Activated naive CD8-positive, alpha-beta T cell treated with anti-CD3 and anti-CD28 coated beads, Interleukin-2, amount 50 U/mL, for 24 hours (primary cell): ENCODE measurements around the gene CDK11A.
"Not testable (repeated sequence)": the region's sequence is repeated elsewhere in the genome, so short reads cannot be mapped to it uniquely, and the experiment has no call there.

Experiments
- ATAC-seq: fragments of 150-1000 bp; cut with Tn5 transposase; one replicate; pipeline ENCODE4 v1.10.0; 2021
- DNase-seq: peaks from one replicate; pipeline ENCODE4 v3.0.0; 2021
- H3K27ac Mint-ChIP-seq: one replicate; pipeline ENCODE4 v1.8.0; 2021; ENCODE audit warnings: mild to moderate bottlenecking, mixed read lengths
- H3K27me3 Mint-ChIP-seq: one replicate; pipeline ENCODE4 v1.8.0; 2021; ENCODE audit warnings: mixed read lengths
- H3K36me3 Mint-ChIP-seq: one replicate; pipeline ENCODE4 v1.8.0; 2021; ENCODE audit warnings: low read depth, mixed read lengths
- H3K4me1 Mint-ChIP-seq: one replicate; pipeline ENCODE4 v1.8.0; 2021; ENCODE audit warnings: mixed read lengths
- H3K4me3 Mint-ChIP-seq: one replicate; pipeline ENCODE4 v1.8.0; 2021; ENCODE audit warnings: mild to moderate bottlenecking, moderate library complexity, mixed read lengths
- H3K9me3 Mint-ChIP-seq: one replicate; pipeline ENCODE4 v1.8.0; 2021; ENCODE audit warnings: mixed read lengths

CDK11A gene

DNA sequence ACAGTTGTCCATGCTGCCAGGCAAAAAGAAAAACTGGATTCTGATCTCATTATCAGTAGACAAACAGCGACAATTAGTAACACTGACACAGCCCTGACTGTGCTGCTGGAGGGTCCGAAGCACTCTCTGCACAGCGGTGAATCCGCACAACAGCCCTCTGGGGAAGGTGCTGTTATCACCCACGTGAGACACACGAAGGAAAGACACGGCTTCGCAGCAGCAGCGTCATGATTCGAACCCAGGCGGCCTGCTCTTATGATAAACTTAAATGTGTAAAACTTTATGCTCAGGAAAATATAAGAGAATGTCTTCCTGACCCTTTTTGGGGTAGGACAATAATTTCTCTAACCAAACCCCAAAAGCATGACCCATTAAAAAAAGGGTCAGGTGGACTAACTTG is 18.4 kb upstream of the CDK11A start:
- not testable (repeated sequence) for DNase-seq, H3K4me3 Mint-ChIP-seq, H3K9me3 Mint-ChIP-seq, H3K36me3 Mint-ChIP-seq, ATAC-seq, H3K27ac Mint-ChIP-seq, H3K4me1 Mint-ChIP-seq, H3K27me3 Mint-ChIP-seq

DNA sequence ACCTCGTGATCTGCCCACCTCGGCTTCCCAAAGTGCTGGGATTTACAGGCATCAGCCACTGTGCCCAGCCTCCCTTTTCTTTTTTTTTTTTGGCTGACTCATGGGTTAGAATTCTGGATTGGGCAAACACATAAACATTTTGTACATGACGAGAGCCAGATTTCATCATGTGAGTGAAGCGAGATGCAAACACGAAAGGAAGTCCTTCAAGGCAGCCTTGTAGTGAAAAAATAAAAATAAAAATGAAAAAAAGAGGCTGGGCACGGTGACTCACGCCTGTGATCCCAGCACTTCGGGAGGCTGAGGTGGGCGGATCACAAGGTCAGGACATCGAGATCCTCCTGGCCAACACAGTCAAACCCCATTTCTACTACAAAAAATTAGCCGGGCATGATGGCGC is 16.9 kb upstream of the CDK11A start:
- H3K27ac Mint-ChIP-seq, H3K4me1 Mint-ChIP-seq, ATAC-seq, H3K36me3 Mint-ChIP-seq, H3K27me3 Mint-ChIP-seq, DNase-seq, H3K9me3 Mint-ChIP-seq, H3K4me3 Mint-ChIP-seq: not testable (repeated sequence)

DNA sequence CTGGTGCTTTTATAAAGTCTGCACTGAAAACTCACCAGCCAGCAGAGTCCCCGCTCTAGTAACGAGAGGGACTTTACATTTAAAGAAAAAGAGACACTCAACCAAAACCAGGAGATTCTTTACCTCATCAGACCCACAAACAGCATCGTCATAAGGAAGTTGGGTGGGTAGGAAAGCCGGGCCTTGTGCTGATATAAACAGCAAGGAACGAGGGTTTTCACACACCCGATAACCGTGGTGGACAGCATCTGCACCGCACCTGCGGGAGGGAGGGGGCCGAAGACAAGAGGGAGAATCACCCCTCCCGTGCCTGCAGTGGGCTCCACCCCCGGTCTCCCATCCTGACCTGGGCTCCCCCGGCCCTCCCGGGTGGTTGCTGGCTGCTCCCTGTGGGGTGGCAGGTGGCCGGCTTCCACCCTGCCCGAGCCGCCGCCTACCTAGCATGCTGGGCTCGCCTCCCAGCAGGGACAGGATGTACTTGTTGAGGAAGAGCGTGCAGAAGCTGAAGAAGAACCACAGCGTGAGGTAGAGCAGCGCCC is 14.7 kb upstream of the CDK11A start:
- not testable (repeated sequence) for DNase-seq, H3K27me3 Mint-ChIP-seq, H3K4me1 Mint-ChIP-seq, H3K9me3 Mint-ChIP-seq, H3K4me3 Mint-ChIP-seq, H3K27ac Mint-ChIP-seq, H3K36me3 Mint-ChIP-seq
- peak; percentile 35 for ATAC-seq

DNA sequence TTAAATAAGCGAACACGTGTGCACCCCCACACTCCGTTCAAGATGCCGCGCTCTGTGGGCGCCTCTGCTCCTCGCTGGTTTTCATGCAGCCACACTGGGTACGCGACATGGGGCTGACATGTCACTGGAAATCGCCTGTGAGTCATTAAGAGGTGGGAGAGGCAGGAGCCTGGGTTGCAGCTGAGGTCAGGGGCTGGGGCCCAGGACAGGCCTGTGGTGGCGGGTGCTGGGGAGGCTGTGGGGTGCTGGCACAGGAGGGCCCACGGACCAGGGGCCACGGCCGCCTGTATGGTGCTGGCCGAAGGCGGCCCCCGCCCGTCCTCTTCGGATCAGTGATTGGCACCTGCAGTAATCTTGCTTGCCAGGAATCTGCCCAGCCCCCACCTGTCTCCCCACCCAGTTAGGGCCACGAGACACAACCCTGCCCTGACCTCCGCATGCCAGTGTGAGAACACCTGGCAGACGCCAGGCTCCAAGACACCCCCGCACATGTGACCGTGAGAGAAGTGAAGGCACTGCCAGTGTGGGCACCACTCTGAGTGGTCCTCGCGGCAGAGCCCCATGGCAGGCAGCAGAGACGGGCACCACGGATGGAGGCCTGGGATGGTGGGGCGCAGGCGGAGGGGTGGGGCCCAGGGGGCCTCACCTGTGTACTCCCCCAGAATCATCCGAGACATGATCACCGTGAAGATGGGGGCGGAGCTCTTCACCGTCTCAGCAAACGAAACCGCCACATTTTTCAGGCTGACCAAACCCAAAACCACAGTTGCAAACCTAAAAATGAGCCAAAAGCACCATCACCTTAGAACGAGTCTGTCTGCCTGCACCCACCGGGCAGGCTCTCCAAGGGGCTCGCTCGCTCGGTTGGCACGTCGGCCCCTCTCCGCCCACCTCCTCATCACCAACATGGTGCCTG is 13.8 kb upstream of the CDK11A start:
- H3K4me1 Mint-ChIP-seq, H3K27ac Mint-ChIP-seq: not testable (repeated sequence)
- peak; percentile 58 for ATAC-seq

DNA sequence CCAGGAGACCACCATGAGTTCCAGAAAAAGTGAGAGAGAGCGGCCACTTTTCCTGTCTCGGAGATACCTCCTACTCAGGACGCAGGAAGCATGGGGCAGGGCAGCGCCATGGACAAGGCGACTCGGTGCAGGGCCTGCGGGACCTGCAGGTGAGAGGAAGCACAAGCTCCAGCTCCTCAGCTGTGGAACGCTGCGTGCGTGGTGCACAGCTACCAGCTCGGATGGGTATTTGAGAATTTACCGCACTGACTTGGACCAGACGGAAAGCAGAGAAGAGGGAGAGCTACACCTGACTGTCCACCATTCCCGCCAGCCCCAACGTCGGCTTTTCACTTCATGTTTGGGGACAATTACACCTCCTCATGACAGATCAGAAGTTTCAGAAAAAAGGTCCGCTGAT is 8.2 kb upstream of the CDK11A start:
- no peaks in the 10 kb centered on the region for H3K27me3 Mint-ChIP-seq
- H3K27ac Mint-ChIP-seq, result no peak overlapping the region
- H3K4me3 Mint-ChIP-seq, result no peak overlapping the region
- H3K36me3 Mint-ChIP-seq, result peaks cover 2% of the 10 kb centered on the region
- ATAC-seq (no peak), DNase-seq (no peak)
- peaks cover 5% of the 10 kb centered on the region for H3K4me1 Mint-ChIP-seq
- no peaks in the 10 kb centered on the region for H3K9me3 Mint-ChIP-seq

More for the DNA sequence above, 13.8 kb upstream of the CDK11A start:
- H3K27me3 Mint-ChIP-seq, H3K9me3 Mint-ChIP-seq, H3K36me3 Mint-ChIP-seq, DNase-seq: not testable (repeated sequence)
- peak overlapping the region; percentile 42 for H3K4me3 Mint-ChIP-seq

DNA sequence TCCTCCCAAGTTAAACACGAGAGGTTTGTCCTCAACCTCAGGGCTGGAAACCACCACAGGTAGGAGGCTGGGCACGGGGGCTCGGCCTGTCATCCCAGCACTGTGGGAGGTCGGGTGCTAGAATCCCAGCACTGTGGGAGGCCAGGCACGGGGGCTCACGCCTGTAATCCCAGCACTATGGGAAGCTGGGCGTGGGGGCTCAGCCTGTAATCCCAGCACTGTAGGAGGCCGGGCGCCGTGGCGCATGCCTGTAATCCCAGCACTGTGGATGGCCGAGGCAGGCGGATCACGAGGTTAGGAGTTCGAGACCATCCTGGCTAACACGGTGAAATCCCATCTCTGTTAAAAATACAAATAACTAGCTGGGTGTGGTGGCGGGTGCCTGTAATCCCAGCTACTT is 6.7 kb upstream of the CDK11A start:
- Mint-ChIP-seq H3K27ac (no peak overlapping the region), H3K9me3 (no peaks in the 10 kb centered on the region), H3K4me3 (no peak overlapping the region), H3K36me3 (peaks cover 2% of the 10 kb centered on the region), H3K4me1 (peaks cover 5% of the 10 kb centered on the region), H3K27me3 (no peaks in the 10 kb centered on the region)
- ATAC-seq (no peak), DNase-seq (no peak)

DNA sequence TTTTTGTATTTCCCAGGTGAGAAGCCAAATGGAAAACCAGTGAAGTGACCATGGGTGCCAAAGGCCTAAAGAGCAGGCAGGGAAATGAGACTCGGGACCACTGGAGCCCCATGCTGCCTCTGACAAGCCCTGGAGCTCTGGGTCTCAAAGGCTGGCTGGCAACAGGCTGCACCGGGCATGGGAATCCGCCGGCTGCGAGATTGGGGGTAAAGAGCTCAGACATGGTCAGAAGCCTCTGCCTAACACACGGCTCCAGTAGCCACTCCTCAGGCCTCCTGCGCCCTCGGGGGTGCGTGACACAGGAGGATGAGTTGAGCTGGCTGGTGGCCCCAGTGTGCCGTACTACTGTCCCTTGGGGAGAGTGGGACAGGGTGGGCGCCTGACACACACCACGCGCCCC is 6.1 kb upstream of the CDK11A start:
- not testable (repeated sequence) for ATAC-seq, H3K36me3 Mint-ChIP-seq, H3K27ac Mint-ChIP-seq, H3K9me3 Mint-ChIP-seq, H3K4me3 Mint-ChIP-seq, H3K4me1 Mint-ChIP-seq, H3K27me3 Mint-ChIP-seq, DNase-seq

DNA sequence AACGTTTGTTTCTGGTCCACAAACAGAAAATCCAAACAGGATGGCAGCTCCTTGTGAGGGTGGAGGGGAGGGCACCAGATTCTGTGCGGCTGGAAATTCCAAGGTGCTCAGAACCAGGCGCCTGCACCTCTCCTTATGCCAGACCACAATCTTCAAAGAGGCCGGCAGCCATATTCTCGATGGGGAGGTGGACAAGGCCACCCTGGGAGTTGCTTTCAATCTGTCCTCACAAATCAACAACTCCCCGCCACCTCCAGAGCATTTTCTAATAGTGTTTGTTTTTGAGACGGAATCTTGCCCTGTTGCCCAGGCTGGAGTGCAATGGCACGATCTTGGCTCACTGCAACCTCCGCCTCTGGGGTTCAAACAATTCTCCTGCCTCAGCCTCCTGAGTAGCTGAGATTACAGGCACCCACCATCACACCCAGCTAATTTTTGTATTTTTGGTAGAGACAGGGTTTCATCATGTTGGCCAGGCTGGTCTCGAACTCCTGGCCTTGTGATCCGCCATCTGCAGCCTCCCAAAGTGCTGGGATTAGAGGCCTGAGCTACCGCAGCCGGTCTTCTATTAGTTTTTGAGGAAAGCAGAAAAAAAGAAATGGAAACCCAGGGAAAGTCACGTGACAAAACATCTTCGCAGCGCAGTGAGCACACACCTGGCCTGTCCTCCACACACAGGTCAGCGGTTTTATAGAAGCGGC is 5.1 kb upstream of the CDK11A start:
- not testable (repeated sequence) for ATAC-seq, H3K9me3 Mint-ChIP-seq, DNase-seq, H3K27me3 Mint-ChIP-seq, H3K4me1 Mint-ChIP-seq, H3K36me3 Mint-ChIP-seq, H3K27ac Mint-ChIP-seq, H3K4me3 Mint-ChIP-seq

DNA sequence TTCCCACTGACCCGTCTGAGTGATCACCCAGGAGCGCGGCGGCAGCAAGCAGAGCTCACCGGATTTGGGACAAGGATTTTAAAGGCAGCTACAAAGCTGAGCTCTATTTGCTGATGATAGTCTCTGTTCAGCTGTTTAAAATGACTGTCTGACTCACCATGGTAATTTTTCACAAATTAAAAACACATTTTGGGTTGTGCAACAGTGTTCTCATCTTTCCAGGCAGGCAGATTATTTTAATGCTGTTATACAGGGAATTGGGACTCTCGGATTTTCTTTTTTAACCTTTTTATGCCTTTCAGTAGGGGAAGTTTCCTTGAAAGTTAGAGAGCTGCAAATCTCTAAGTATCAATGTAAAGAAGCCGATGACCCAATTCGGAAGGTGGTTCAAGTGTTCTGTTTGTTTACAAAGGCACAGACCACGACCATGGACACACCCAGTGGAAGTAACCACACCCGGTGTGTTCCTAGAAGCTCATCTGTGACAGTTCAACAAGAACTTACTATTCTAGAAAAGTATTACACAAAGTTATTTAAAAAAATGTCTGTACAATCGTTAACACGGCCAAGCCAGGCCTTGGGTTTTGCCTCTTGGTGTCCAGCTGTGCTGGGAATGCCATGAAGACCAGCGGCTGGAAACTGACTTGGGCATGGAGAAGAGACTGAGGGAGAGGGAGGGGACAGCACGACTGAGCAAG is 4.3 kb upstream of the CDK11A start:
- not testable (repeated sequence) for DNase-seq, ATAC-seq, H3K27me3 Mint-ChIP-seq, H3K4me1 Mint-ChIP-seq, H3K36me3 Mint-ChIP-seq, H3K27ac Mint-ChIP-seq, H3K9me3 Mint-ChIP-seq, H3K4me3 Mint-ChIP-seq

DNA sequence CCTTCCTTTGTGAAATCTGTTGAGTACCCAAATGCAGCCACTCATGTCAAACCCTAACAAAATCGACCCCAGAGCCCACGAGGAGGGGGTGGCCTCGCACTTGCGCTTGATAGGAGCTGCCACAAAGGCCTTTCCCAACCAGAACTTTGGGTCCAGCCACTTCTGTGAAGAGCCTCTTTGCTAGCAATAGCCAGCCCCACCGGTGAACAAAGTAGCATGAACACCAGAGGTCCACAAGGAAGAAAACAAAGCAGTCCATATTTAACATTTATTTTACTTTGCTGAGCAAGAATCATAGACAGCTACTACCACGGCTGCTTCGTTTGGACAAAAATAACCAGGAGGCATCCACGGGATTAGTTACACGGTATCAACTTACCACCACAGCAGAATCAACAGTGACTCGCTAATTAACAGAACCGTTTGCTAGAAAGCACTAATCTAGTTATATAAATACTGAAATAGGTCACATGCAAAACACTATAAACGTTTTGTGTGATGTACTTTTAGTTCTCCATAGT is 3.0 kb upstream of the CDK11A start:
- not testable (repeated sequence) for H3K4me1 Mint-ChIP-seq, H3K27ac Mint-ChIP-seq

DNA sequence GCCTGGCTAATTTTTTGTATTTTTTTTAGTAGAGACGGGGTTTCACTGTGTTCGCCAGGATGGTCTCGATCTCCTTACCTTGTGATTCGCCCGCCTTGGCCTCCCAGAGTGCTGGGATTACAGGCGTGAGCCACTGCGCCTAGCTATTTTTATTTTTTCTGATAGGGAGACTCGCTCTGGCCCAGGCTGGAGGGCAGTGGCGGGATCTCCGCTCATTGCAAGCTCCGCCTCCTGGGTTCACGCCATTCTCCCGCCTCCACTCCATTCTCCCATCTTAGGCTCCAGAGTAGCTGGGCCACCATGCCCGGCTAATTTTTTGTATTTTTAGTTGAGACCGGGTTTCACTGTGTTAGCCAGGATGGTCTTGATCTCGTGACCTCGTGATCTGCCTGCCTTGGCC is 1.9 kb upstream of the CDK11A start:
- DNase-seq, H3K36me3 Mint-ChIP-seq, H3K9me3 Mint-ChIP-seq, H3K27me3 Mint-ChIP-seq, H3K4me1 Mint-ChIP-seq, ATAC-seq, H3K27ac Mint-ChIP-seq: not testable (repeated sequence)
- peak overlapping the region; percentile 24 for H3K4me3 Mint-ChIP-seq

More for the DNA sequence above, 3.0 kb upstream of the CDK11A start:
- DNase-seq, H3K9me3 Mint-ChIP-seq, H3K36me3 Mint-ChIP-seq, ATAC-seq, H3K4me3 Mint-ChIP-seq, H3K27me3 Mint-ChIP-seq: not testable (repeated sequence)

DNA sequence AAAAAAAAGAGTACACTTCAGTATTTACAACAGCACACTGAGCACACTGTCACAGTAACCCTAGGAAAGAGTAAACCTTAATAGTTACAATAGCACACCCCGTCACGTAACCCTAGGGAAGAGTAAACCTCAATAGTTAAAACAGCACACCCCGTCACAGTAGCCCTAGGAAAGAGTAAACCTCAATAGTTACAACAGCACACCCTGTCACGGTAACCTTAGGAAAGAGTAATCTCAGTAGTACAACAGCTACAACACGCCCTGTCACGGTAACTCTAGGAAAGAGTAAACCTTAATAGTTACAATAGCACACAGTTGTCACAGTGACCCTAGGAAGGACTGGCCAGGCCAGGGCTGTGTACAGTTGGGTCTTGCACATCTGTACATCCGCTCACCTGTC is 3.0 kb downstream of the CDK11A start:
- Mint-ChIP-seq H3K4me3 (no peak overlapping the region), H3K9me3 (no peaks in the 10 kb centered on the region), H3K4me1 (peaks cover 4% of the 10 kb centered on the region), H3K27me3 (no peaks in the 10 kb centered on the region), H3K36me3 (peaks cover 32% of the 10 kb centered on the region), H3K27ac (no peak overlapping the region)
- DNase-seq (no peak), ATAC-seq (no peak)

DNA sequence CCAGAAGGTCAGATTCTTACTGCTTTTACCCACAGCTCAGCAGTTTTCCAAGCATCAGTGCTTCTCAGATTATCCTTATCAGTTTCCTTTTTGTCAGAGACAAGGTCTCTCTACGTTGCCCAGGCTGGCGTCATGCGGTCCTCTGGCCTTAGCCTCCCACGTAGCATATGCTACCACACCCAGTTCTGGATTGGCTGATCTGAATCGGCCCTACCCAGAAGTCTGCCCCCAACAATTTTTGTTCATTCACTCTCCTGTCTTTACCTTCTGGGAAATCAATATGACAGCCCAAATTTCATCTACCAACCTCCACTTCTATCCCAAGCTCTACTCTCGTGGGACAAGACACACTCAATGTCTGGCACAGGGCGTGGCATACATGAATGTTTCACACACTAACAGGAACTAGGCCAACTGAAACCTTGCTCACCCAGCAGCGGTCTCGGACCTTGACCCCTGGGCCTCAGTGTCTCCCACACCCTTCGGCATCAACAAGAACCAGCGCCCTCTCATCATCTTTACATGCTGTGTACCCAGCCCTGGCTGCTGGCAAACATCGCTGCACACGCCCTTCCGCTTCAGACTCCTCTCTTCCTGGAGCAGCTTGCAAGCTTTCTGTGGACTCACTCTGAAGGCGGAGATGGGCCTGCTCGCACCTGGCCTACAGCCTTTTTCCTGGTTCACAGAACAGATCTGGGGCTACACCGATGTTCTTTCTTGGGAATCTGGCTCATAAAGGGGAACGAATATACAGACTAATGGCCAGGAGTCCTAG is 8.9 kb downstream of the CDK11A start:
- not testable (repeated sequence) for H3K4me1 Mint-ChIP-seq, H3K27ac Mint-ChIP-seq, H3K9me3 Mint-ChIP-seq, H3K4me3 Mint-ChIP-seq, ATAC-seq, DNase-seq, H3K27me3 Mint-ChIP-seq
- H3K36me3 Mint-ChIP-seq, result peaks cover 37% of the 10 kb centered on the region

DNA sequence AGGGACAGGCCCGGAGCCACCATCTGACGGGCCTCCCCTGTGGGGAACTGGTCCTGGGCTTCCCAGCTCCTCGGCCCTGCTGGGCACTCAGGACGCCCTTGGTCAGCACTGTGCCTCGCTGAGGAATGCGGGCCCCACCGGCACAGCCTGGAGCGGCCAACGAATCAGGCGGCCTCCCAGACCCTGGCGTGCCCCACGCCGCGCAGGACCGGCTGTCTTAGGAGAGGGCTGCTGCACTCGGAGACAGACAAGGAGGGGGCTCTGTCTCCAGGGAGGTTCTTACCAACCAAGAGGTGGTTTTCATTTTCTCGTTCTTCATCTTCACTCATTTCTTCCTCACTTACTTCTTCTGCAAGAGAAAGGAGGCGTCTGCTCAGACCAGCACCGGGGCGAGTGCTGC is 16.3 kb downstream of the CDK11A start:
- H3K9me3 Mint-ChIP-seq, H3K4me1 Mint-ChIP-seq, ATAC-seq, H3K27ac Mint-ChIP-seq, DNase-seq, H3K4me3 Mint-ChIP-seq, H3K27me3 Mint-ChIP-seq, H3K36me3 Mint-ChIP-seq: not testable (repeated sequence)
